DMS 273 treated with DMSO at 0.1 percent for 48 hours (cell line): ENCODE data around the gene TRPC4AP.
"Not testable (repeated sequence)": the region's sequence is repeated elsewhere in the genome, so short reads cannot be mapped to it uniquely, and the experiment has no call there.

Source experiments
- DNase-seq: peaks from one replicate; lab custom pipeline; 2025; lab: John Stamatoyannopoulos, UW

TRPC4AP gene

DNA sequence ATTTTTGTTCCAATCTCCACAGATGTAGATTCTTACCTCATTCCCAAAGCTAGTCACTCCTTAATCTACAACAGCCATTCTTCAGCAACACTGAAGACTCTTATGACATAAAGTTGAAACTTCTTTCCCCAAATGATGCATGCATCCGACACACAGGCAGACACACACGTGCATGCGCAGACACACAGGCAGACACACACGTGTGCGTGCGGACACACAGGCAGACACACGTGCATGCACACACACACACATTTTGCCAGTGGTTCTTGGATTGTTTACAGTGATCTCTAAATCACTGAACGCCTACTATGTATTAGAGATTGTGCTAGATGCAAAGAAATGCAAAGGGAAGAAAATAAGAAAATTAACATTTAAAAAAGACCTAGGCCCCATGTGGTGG is 9.0 kb upstream of the TRPC4AP start:
- DNase-seq: no peak

DNA sequence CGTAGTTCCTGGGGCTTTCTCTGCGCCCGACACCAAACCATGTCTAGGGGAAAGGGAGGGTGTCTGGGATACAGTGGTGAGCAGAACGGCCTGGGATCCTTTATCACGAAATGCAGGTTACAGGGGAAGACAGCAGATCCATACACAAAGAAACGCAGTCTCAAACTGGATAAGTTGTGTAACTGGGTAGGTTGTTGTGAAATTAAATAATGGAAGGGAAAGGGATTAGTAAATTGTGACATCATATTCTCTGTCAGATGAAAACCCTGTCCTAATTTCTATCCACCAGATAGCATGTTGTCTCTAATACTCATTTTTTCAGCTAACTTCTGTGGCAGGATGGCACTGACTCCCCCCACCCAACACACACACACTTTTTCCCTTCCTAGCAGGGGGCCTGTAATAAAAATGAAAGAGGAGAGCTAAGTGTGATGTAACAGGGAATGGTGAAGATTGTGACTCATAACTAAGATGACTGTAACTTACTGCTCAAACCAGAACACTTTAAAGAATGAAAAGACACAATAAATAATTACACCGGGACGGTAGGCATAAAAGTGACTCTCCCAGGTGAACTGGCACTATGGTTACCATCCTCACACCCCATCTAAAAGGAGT is 769 bp upstream of the TRPC4AP start:
- DNase-seq: no peak

DNA sequence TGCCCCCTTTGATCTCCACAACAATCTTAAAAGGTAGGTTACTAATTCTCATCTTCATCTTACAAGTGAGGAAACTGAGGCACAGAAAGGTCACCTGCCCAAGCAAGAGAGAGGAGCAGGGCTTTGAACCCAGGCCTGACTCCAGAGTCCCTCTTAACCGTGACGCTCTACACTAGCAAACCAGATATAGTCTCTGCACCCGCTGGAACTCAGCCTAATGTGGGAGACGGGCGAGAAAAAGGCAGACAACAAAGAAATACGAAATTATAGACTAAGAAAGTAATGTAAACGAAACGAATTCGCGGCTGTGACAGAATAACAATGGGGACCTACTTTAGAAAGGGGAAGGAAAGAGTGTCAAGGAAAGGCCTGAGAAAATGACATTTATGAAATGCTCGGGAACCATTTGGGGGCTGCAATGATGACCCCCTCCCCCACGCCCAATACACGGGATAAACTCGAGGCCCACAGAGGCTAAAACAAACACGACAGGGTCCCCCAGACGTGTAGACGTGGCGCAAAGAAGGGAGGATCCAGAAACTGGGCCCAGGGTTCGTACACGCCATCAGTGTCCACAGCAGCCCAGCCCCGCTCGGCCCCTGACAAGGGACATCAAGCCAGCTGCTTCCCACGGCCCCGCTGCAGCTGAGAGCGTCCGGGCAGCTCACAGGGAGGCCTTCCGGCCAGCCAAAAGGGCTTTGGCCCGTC is 637 bp downstream of the TRPC4AP start:
- DNase-seq: no peak

DNA sequence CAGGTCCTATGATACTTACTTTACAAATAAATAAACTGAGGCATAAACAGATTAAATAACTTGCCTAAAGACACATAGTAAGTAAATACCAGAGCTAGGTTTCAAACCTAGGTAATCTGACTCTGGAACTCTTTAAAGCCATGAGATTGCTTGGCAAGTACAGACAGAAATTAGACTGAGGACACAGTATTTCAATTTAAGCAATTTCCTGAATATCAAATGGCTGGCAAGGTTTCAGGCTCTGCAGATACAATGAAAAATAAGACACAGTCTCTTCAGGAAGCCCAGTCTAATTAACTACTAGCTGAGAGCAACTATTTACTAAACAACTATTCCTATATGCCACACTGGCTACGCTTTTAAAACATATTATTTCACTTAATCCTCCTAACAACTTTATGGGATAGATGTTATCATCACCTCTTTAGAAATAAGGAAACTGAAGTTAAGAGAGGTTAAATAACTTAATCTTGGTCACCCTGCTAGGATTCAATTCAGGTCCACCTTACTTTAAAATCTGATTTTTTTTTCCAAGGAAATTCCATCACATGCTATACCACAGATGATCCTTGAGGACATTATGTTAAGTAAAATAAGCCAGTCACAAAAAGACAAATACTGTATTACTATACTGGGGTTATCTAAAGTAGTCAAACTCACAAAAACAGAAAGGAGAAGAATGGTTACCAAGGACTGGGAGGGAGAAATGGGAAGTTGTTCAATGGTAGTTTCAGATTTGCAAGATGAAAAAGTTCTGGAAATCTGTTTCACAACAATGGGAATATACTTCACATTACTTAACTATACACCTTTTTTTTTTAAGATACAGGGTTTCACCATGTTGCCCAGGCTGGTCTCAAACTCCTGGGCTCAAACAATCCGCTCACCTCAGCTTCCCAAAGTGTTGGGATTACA is 4.1 kb downstream of the TRPC4AP start:
- no peak for DNase-seq

DNA sequence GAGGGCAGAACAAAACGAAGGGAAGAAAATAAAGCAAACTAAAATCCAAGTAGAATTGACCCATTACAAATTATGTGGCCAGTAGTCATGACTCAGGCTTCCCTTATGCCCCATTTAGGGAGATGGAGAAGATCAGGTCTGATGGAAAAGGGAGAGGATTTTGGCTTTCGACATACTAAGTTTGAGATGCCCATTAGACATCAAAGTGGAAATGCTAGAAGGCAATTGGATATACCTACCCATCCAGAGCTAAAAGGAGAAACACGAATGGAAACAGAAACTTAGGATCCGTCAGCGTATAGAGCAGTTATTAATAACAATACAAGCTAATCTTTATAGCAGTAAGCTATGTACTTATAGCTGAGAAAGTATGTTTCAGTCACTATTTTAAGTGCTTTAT is 4.8 kb downstream of the TRPC4AP start:
- DNase-seq: no peak

DNA sequence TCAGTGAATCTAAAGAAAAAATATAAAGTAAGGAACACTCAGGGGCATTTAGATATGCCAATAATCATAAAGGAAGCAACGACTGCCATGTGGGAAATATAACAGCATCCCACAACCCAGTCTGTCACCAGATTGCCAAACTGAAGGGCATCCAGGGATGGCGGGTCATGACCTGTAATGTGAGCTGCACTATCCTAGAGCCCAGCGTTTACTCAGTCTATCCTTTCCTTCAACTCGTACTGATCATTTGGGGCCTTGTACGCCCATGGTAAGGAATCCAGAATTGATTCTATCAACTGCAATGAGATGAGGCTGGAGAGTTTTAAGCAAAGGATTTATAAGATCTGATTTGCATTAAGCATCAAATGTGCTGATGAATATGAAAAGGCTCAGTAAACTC is 5.3 kb downstream of the TRPC4AP start:
- DNase-seq: no peak

DNA sequence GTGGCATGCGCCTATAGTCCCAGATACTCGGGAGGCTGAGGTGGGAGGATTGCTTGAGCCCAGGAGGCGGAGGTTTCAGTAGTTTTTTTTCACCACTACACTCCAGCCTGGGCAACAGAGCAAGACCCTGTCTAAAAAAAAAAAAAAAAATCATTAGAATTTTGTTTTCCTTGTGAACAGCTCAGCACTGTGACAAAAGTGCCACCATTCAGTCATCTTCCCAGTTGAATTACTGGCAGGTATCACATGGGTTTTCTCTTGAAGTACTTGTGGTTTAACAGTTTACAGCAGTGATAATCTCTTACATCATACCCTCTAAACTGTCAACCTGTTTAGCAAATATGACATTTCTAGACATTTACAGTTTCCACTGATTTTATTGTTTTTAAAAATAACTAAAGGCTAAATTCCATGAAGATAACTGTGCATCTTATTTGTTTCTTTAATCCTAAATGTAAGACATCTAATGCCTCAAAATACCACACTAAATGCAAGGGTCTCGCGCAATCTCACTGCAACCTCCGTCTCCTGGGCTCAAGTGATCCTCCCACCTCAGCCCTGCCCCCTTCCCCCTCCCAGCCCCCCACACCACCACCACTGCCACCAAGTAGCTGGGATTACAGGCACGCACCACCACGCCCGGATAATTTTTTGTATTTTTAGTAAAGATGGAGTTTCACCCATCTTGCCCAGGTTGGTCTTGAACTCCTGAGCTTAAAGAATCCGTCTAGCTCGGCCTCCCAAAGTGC is 7.0 kb downstream of the TRPC4AP start:
- DNase-seq: no peak

DNA sequence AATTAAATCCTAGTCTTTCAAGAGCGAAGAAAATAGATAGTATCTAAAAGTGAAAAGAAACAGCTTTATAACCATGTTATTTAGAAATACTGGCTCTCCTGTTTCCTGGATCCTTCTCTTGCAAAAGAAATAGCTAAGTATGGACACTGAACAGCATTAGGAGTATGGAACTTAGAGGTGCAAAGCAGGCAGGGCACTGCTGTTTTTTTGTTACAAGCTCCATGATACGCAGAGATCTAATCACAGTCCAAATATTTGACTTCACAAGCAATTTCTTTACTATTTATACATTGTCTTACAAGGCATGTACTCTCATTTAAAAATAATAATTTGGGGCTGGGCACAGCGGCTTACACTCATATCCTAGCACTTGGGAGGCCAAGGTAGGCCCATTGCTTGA is 7.6 kb downstream of the TRPC4AP start:
- DNase-seq: no peak

DNA sequence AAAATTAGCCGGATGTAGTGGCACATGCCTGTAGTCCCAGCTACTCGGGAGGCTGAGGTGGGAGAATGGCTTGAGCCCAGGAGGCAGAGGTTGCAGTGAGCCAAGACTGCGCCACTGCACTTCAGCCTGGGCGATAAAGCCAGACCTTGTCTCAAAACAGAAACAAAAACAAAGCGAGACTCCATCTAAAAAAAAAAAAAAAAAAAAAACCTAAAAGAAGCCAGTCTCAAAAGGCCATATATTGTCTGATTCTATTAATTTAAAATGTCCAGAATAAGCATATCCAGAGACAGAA is 12.3 kb downstream of the TRPC4AP start:
- not testable (repeated sequence) for DNase-seq

DNA sequence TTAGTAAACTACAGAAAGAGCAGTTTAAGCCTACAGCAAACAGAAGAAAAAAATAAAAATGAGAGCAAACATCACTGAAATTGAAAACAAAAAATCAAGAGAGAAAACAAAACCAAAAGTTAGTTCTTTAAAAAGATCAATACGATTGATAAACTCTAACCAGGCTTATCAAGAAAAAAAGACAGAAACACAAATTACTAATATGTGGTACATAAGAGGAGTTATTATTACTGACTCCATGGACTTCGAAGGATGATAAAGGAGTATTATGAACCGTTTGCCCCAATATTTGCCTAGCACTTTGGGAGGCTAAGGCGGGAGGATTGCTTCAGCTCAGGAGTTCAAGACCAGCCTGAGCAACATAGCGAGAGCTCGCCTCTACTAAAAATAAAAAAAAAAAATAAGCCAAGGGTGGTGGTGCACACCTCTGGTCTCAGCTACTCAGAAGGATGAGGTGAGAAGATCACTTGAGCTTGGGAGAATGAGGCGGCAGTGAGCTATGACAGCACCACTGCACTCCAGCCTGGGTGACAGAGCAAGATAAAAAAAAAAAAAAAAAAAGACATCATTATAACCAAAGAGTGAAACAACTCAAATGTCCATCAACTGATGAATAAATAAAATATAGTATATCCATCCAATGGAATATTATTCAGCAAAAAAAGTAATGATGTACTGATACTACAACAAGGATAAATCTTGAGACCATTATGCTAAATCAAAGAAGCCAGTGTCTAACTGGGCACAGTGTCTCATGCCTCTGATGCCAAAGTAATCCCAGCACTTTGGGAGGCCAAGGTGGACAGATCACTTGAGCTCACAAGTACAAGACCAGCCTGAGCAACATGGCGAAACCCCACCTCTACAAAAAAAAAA is 12.9 kb downstream of the TRPC4AP start:
- DNase-seq: no peak

DNA sequence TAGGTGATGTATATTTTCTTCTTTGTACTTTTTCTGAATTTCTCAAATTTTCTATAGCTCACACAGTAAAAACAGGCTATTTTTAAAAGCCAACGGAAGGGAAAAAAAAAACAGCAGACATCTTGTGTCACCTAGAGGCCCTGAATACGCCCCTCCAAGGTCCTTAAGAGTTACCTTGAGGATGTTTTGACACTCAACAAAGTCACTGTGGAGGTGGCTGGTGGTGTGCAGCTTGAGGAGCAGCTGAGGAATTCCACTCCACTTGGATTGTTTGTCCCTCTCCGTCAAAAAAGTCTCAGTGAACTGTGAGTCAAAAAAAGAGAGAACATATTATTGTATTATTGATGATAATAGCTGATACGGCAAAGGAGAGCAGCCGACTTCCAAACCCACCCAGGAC is 14.7 kb downstream of the TRPC4AP start:
- no peak for DNase-seq

DNA sequence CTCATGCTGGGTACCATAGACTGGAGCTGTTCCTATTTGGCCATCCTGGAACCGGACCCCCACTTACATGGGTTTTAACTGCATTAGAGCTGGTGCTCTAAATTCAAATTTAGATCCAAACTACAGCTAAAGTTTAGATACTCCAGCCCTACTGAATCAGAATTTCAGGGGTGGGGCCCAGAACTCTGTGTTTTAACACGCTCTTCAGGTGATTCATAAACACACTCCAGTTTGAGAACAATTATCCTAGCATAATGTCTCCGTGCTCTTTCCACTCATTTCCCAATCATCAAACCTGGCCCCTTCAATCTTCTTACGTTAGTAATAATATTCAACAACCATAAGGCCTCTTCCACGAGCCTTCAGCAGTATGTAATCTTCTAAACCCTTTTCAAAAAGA is 15.3 kb downstream of the TRPC4AP start:
- no peak for DNase-seq

DNA sequence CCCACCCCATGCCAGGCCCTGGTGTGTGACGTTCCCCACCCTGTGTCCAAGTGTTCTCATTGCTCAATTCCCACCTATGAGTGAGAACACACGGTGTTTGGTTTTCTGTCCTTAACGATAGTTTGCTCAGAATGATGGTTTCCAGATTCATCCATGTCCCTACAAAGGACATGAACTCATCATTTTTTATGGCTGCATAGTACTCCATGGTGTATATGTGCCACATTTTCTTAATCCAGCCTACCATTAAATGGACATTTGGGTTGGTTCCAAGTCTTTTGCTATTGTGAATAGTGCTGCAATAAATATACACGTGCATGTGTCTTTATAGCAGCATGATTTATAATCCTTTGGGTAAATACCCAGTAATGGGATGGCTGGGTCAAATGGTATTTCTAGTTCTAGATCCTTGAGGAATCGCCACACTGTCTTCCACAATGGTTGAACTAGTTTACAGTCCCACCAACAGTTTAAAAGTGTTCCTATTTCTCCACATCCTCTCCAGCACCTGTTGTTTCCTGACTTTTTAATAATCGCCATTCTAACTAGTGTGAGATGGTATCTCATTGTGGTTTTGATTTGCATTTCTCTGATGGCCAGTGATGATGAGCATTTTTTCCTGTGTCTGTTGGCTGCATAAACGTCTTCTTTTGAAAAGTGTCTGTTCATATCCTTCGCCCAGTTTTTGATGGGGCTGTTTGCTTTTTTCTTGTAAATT is 21.0 kb downstream of the TRPC4AP start:
- DNase-seq: not testable (repeated sequence)

DNA sequence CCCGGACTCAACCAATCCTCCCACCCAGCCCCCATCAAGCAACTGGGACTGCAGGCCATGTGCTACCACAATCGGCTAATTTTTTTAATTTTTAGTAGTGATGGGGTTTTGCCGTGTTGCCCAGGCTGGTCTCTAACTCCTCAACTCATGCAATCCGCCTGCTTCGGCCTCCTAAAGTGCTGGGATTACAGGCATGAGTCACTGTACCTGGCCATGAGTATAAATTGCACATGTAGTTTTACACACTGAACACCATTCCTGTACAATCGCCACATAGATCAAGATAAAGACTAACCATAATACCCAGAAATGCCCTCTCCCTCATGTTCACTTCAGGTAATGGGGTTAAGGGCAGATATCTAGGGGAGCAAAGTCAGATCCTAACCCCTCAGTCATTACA is 26.4 kb downstream of the TRPC4AP start:
- DNase-seq: no peak

DNA sequence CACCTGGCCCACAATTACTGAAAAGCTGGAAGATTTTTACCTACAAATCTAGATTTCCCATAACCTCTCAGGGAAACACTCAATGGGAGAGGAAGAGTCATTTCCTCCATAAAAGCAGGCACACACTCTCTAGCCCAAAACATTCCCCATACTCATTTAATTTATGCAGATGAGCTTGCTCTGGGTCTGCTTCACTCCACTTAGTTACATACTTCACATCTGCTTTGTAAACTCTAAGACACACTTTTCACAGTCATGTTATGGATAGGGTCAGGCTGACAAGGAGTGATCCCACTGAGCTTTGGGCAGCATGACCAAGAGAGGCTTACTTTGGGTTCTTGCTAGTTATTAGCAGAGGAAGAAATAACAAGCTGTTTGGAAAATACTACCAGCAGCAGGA is 27.4 kb downstream of the TRPC4AP start:
- peak; percentile 1 for DNase-seq

DNA sequence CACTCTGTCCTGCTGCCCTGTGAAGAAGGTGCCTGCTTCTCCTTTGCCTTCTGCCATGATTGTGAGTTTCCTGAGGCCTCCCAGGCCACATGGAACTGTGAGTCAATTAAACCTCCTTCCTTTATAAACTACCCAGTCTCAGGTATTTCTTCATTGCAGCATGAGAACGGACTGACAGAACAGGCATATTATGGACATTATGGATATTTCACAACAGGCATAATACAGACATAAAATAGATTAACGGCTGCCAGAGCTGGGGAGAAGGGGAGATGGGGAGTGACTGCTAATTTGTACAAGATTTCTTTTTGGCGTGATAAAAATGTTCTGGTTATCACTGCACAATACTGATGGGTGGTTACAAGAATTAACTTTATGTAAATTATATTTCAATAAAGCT is 29.4 kb downstream of the TRPC4AP start:
- no peak for DNase-seq

DNA sequence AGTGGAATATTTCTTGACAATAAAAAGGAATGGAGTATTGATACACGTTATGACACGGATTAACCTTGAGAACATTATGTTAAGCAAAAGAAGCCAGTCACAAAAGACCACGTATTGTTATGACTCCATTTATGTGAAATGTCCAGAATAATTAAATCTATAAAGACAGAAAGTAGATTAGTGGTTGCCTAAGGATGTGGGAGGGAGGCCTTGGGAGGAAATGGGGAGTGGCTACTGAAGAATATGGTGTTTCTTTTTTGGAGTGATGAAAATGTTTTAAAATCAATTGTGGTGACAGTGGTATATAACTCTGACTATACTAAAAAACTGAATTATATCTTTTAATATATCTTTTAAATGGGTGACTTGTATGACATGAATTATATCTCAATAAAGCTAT is 30.1 kb downstream of the TRPC4AP start:
- no peak for DNase-seq

DNA sequence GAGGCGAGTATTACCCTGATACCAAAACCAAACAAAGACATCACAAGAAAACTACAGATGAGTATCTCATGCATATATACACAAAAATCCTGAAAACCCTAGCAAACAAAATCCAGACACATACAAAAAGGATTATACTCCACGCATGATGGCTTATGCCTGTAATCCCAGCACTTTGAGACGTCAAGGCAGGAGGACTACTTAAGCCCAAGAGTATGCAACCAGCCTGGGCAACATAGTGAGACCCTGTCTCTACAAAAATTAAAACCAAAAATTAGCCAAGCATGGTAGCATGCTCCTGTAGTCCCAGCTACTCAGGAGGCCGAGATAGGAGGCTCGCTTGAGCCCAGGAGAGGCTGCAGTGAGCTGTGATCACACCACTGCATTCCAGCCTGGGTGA is 32.4 kb downstream of the TRPC4AP start:
- DNase-seq: no peak

DNA sequence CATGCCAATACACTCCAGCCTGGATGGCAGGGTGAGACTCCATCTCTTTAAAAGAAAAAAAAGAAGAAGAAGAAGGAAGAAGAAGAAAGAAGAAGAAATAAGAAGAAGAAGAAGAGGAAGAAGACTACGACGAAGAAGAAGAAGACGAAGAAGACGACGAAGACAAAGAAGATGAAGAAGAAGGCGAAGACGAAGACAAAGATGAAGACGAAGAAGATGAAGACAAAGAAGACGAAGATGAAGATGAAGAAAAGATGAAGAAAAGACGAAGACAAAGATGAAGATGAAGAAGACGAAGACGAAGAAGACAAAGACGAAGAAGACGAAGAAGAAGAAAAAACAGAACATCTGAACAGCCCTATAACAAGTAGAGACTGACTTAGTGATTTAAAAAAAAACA is 33.0 kb downstream of the TRPC4AP start:
- DNase-seq: no peak

DNA sequence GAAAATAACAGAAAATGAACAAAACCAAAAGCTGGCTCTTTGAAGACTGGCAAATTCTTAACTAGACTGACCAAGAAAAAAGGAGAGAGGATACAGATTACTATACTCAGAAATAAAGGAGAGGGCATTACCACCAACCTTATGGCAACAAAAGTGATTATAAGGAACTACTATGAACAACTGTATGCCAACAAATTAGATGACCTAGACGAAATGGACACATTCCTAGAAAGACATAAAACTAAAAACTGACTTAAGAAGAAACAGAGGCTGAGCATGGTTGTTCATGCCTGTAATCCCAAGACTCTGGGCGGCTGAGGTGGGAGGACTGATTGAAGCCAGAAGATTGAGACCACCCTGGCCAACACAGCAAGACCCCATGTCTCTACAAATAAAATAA is 33.5 kb downstream of the TRPC4AP start:
- no peak for DNase-seq
